GM12878 (cell line): ENCODE data around the gene ARHGAP15. TPM values are rescaled to one million over a fixed set of nuclear protein-coding genes. Genes with fewer than 3 reads are reported as not detected.

ENCODE experiments used
- ATAC-seq: fragments of 200-7000 bp; cut with Tn5 transposase; 3 replicates; pipeline ENCODE4 v1.9.1; 2020; ENCODE audit warnings: mild to moderate bottlenecking, moderate library complexity
- BruUV-seq: library from RNA; stranded (reverse); fragments of 400-500 nt; replicated peaks from 2 replicates; lab custom pipeline; 2021; lab: Mats Ljungman, UMichigan
- CTCF ChIA-PET: fragments of 300-600 bp; sonication (Branson Sonifier 250); formaldehyde crosslinking; extraction: SDS; loops from one replicate; lab custom pipeline; 2021; ENCODE audit warnings: inconsistent platforms; lab: Yijun Ruan, JAX
- POLR2A ChIA-PET: fragments of 350-600 bp; formaldehyde crosslinking; extraction: SDS; loops from one replicate; lab custom pipeline; 2021; ENCODE audit warnings: inconsistent platforms; lab: Charles Lee
- RAD21 ChIA-PET: fragments of 300-600 bp; sonication (Branson Sonifier 250); formaldehyde crosslinking; loops from one replicate; lab custom pipeline; 2023; ENCODE audit warnings: antibody characterized with exemption; ENCODE audit not compliant: unreplicated experiment; lab: Charles Lee
- SMC1A ChIA-PET: fragments of 300-600 bp; sonication (Branson Sonifier 250); formaldehyde crosslinking; loops from one replicate; lab custom pipeline; 2023; ENCODE audit not compliant: unreplicated experiment, uncharacterized antibody; lab: Charles Lee
- DNase-seq: peaks from one replicate; pipeline ENCODE4 v3.0.0-alpha.2; 2011; ENCODE audit warnings: low read depth, low spot score
- FAIRE-seq: peaks from 3 replicates; lab custom pipeline; 2011; peaks lifted over from hg19 to GRCh38; lab: Jason Lieb, UNC
- H2AFZ ChIP-seq: 2 replicates; pipeline ENCODE4 v1.6.0; 2011; ENCODE audit warnings: low read depth, low read length, control low read depth; ENCODE audit not compliant: control insufficient read depth
- H3K27ac ChIP-seq: 2 replicates; pipeline ENCODE4 v1.5.1; 2011; ENCODE audit warnings: control low read depth; ENCODE audit not compliant: control insufficient read depth, insufficient read depth
- H3K27me3 ChIP-seq, 2 experiments: replicated peaks in 1 of 2; 2 replicates each; pipeline versions ENCODE4 v1.6.0 to v1.6.1; 2011; ENCODE audit warnings: low read length in 1 of 2; ENCODE audit not compliant: control insufficient read depth in 2 of 2, insufficient read depth in 2 of 2
- H3K36me3 ChIP-seq, 2 experiments: 2 replicates each; pipeline ENCODE4 v1.5.1; 2011; ENCODE audit warnings: low read length in 1 of 2; ENCODE audit not compliant: control insufficient read depth in 2 of 2, insufficient read depth in 2 of 2
- H3K4me1 ChIP-seq: 2 replicates; pipeline ENCODE4 v1.6.1; 2011; ENCODE audit warnings: mild to moderate bottlenecking, low read length, moderate library complexity, mixed read lengths; ENCODE audit not compliant: control insufficient read depth, insufficient read depth
- H3K4me2 ChIP-seq: 2 replicates; pipeline ENCODE4 v1.6.0; 2011; ENCODE audit warnings: control low read depth; ENCODE audit not compliant: control insufficient read depth, insufficient read depth
- H3K4me3 ChIP-seq: fragments of 200-600 bp; sonication (generic); 2 replicates; pipeline ENCODE4 v1.5.1; 2016
- H3K79me2 ChIP-seq: 2 replicates; pipeline ENCODE4 v1.6.0; 2011; ENCODE audit warnings: low read length; ENCODE audit not compliant: control insufficient read depth, insufficient read depth
- H3K9ac ChIP-seq: 2 replicates; pipeline ENCODE4 v1.8.0; 2011; ENCODE audit warnings: low read length, control low read depth, mixed read lengths; ENCODE audit not compliant: control insufficient read depth, insufficient read depth
- H3K9me3 ChIP-seq: replicated peaks from 3 replicates; pipeline ENCODE4 v1.5.1; 2011; ENCODE audit warnings: mild to moderate bottlenecking, low read length; ENCODE audit not compliant: control insufficient read depth, insufficient read depth
- H4K20me1 ChIP-seq: 2 replicates; pipeline ENCODE4 v1.6.0; 2011; ENCODE audit not compliant: control insufficient read depth, insufficient read depth
- CBX5 ChIP-seq: sonication (generic); IDR thresholded peaks from 2 replicates; pipeline ENCODE4 v1.6.1; 2016; ENCODE audit warnings: low read depth, moderate library complexity, mild to moderate bottlenecking, inconsistent platforms
- CHD1 ChIP-seq: IDR thresholded peaks from 2 replicates; pipeline ENCODE4 v1.6.1; 2012; ENCODE audit warnings: low read depth, low read length, improper control_type of control experiment
- GATAD2B ChIP-seq: fragments of 450-650 bp; conservative IDR thresholded peaks from 2 replicates; pipeline ENCODE4 v1.6.1; 2017; ENCODE audit warnings: low read depth, mild to moderate bottlenecking, moderate library complexity
- MEF2B ChIP-seq: fragments of 450-650 bp; IDR thresholded peaks from 2 replicates; pipeline ENCODE4 v1.6.1; 2018; ENCODE audit warnings: mild to moderate bottlenecking, moderate library complexity; ENCODE audit not compliant: partially characterized antibody, poor library complexity, severe bottlenecking
- NRF1 ChIP-seq: conservative IDR thresholded peaks from 2 replicates; pipeline ENCODE4 v1.6.1; 2011; ENCODE audit warnings: mild to moderate bottlenecking, low read depth, low read length, improper control_type of control experiment
- RAD51 ChIP-seq: fragments of 450-650 bp; IDR thresholded peaks from 2 replicates; pipeline ENCODE4 v1.6.1; 2016; ENCODE audit warnings: moderate library complexity, mild to moderate bottlenecking, inconsistent platforms
- RELA ChIP-seq: fragments of 450-650 bp; IDR thresholded peaks from 2 replicates; pipeline ENCODE4 v1.8.0; 2014; ENCODE audit warnings: borderline replicate concordance; ENCODE audit not compliant: partially characterized antibody
- RFX5 ChIP-seq: IDR thresholded peaks from 2 replicates; pipeline ENCODE4 v1.6.1; 2011; ENCODE audit warnings: low read depth, low read length, improper control_type of control experiment
- STAT3 ChIP-seq: IDR thresholded peaks from 2 replicates; pipeline ENCODE4 v1.6.1; 2011; ENCODE audit warnings: low read depth, low read length, improper control_type of control experiment
- ZBTB40 ChIP-seq: fragments of 450-650 bp; IDR thresholded peaks from 2 replicates; pipeline ENCODE4 v1.6.1; 2016; ENCODE audit warnings: mild to moderate bottlenecking, moderate library complexity, borderline replicate concordance
- ZNF24 ChIP-seq: fragments of 450-650 bp; IDR thresholded peaks from 2 replicates; pipeline ENCODE4 v1.6.1; 2017; ENCODE audit warnings: antibody characterized with exemption, mild to moderate bottlenecking
- ZZZ3 ChIP-seq: IDR thresholded peaks from 2 replicates; pipeline ENCODE4 v1.6.1; 2011; ENCODE audit warnings: low read depth; ENCODE audit not compliant: control insufficient read depth, insufficient read length
- WGBS: methylation state at CpG from one replicate; pipeline ENCODE4 v1.1.6; 2016; ENCODE audit warnings: low lambda C conversion rate; ENCODE audit not compliant: insufficient replicate concordance, insufficient coverage; ENCODE audit errors: missing lambda C conversion rate; 5-methylcytosine and 5-hydroxymethylcytosine counted together
- in situ Hi-C: fragments of 300-500 bp; cut with MboI; formaldehyde crosslinking; loops from 9 replicates; pipeline ENCODE4 v1.14.3; 2018; ENCODE audit warnings: mixed read lengths
- intact Hi-C: fragments of 100-400 bp; cut with micrococcal nuclease; formaldehyde crosslinking; loops from one replicate; pipeline ENCODE4 v1.14.2; 2022; ENCODE audit not compliant: unreplicated experiment
- polyA plus RNA-seq, 11 experiments: library from polyadenylated mRNA; depleted of rRNA in 4 of 11; unstranded in 6 of 11; stranded (reverse) in 5 of 11; fragments of >200 nt; fragmentation: Nextera tagmentation in 4 of 11; fragmentation: Illumina TruSeq in 1 of 11; extraction: Ambion mirVana in 4 of 11; extraction: Trizol in 1 of 11; gene quantifications; 1 replicate in 1 of 11; 2 replicates in 10 of 11; pipeline versions ENCODE4 v1.2.1 to v1.2.3, GENCODE V29; 2011 to 2016; ENCODE audit warnings: inconsistent platforms in 2 of 11, missing spikeins in 2 of 11, low read depth in 1 of 11
- total RNA-seq, 4 experiments: library from RNA; depleted of rRNA in 3 of 4; stranded (reverse); fragments of >200 nt in 3 of 4; fragmentation: Illumina TruSeq in 1 of 4; extraction: Trizol in 1 of 4; gene quantifications; 2 replicates each; pipeline versions ENCODE4 v1.2.1 to v1.2.3, GENCODE V29; 2013 to 2021
- TF ChIP-seq, protein P1 (sequence below): fragments of 450-650 bp; IDR thresholded peaks from 2 replicates; pipeline ENCODE4 v1.6.1; 2017; ENCODE audit warnings: mild to moderate bottlenecking, low read depth, inconsistent platforms; ENCODE audit not compliant: poor library complexity, severe bottlenecking

ARHGAP15 gene
- total and polyA plus RNA-seq, 10 of the 15 experiments (the other 5 are each of a cell fraction or from before 2014, with no cell fraction given), result 38.0 to 92.6 (median 66.7) TPM

DNA sequence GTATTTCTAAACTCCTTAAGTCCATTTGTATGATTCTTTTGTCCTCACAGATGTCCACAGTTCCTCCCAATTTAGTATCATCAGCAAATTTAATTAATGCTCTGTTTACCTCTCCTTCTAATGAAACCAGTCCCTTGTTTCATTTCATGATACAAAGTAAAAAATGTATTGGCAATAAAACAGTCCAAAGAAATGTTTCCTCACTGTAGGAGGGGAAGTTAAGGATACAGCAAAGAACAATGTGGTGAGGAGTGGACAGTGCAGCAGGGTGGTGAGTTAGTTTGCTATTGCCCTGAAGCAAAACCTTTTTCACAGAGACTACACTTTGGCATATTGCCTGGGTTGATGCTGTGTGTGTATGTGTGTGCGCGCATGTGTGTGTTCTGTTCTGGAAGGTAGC lies 401.5 kb downstream of the ARHGAP15 start:
- H3K4me2 ChIP-seq, result no peak overlapping the region
- intact Hi-C loops, result no loop called here
- H3K36me3 ChIP-seq, result no peaks in the 10 kb centered on the region; a peak in 1 of 4 replicates
- WGBS, result 78% methylated on average over 2 of the region's 2 CpGs
- ChIA-PET SMC1A (no interaction called here), POLR2A (no interaction called here), CTCF (no interaction called here), RAD21 (no interaction called here)
- H3K4me3 ChIP-seq, result no peak overlapping the region
- ATAC-seq, result no peak
- H4K20me1 ChIP-seq, result no peaks in the 10 kb centered on the region
- H3K27ac ChIP-seq, result no peak overlapping the region
- H3K79me2 ChIP-seq, result no peaks in the 10 kb centered on the region
- H3K9ac ChIP-seq, result no peak overlapping the region
- no peaks in the 10 kb centered on the region for H3K4me1 ChIP-seq
- no peaks in the 10 kb centered on the region for H3K27me3 ChIP-seq
- no peak for DNase-seq
- H2AFZ ChIP-seq, result no peak overlapping the region
- BruUV-seq, result no TSS peak
- no peaks in the 10 kb centered on the region for H3K9me3 ChIP-seq
- in situ Hi-C loops, result no loop called here
- no peak for TF ChIP-seq ZZZ3
- no peak for FAIRE-seq

DNA sequence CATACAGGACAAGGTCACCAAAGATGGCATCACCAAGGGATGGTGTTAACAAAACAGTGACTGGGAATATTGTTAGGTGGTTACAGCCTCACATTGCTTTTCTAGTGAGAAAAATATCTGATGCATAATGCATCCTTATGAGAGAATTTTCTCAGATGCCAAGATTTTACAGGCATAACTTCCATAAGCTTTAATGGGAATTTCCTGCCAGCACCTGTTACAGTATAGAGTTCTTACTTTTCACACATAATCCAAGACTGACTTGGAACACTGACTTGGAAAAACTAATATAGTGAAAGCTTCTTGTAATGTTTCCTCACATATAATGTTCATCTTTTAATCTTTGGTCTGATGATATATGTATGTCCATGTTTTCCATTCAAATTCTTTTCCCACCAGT lies 402.8 kb downstream of the ARHGAP15 start:
- Histone ChIP-seq H3K36me3 (no peaks in the 10 kb centered on the region; a peak in 1 of 4 replicates), H3K9ac (no peak overlapping the region), H3K27me3 (no peaks in the 10 kb centered on the region), H4K20me1 (no peaks in the 10 kb centered on the region), H3K27ac (no peak overlapping the region), H3K4me3 (no peak overlapping the region), H2AFZ (no peak overlapping the region), H3K4me2 (no peak overlapping the region), H3K9me3 (no peaks in the 10 kb centered on the region), H3K79me2 (no peaks in the 10 kb centered on the region), H3K4me1 (no peaks in the 10 kb centered on the region)
- DNase-seq (no peak), ATAC-seq (no peak), FAIRE-seq (no peak)
- ChIA-PET SMC1A (no interaction called here), POLR2A (no interaction called here), CTCF (no interaction called here), RAD21 (no interaction called here)
- intact Hi-C loops (no loop called here), in situ Hi-C loops (no loop called here)
- BruUV-seq, result no TSS peak
- TF ChIP-seq CHD1 (no peak), ZNF24 (no peak), ZZZ3 (no peak), STAT3 (no peak), CBX5 (no peak), MEF2B (no peak), ZBTB40 (no peak), RAD51 (no peak), NRF1 (no peak), RFX5 (no peak), GATAD2B (no peak), RELA (no peak)
- TF ChIP-seq, protein P1, sequence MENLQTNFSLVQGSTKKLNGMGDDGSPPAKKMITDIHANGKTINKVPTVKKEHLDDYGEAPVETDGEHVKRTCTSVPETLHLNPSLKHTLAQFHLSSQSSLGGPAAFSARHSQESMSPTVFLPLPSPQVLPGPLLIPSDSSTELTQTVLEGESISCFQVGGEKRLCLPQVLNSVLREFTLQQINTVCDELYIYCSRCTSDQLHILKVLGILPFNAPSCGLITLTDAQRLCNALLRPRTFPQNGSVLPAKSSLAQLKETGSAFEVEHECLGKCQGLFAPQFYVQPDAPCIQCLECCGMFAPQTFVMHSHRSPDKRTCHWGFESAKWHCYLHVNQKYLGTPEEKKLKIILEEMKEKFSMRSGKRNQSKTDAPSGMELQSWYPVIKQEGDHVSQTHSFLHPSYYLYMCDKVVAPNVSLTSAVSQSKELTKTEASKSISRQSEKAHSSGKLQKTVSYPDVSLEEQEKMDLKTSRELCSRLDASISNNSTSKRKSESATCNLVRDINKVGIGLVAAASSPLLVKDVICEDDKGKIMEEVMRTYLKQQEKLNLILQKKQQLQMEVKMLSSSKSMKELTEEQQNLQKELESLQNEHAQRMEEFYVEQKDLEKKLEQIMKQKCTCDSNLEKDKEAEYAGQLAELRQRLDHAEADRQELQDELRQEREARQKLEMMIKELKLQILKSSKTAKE, result no peak
